NCI-H526 (cell line): Measurements from ENCODE around the gene ABHD5.

Experiments
- DNase-seq, 2 experiments: peaks; one replicate each; lab custom pipeline; 2025; lab: John Stamatoyannopoulos, UW

Gene ABHD5

GRCh38 chr3:43685921-43686320, 4.8 kb upstream of the ABHD5 start:
- DNase-seq = no peak

- no peak for DNase-seq
Observed at GRCh38 chr3:43686333-43686699, 4.4 kb upstream of the ABHD5 start.

- DNase-seq = no peak
Observed at GRCh38 chr3:43686700-43687498, 3.8 kb upstream of the ABHD5 start.

GRCh38 chr3:43687499-43687811, 3.3 kb upstream of the ABHD5 start:
- DNase-seq = no peak

- DNase-seq = no peak
Observed at GRCh38 chr3:43688245-43688650, 2.5 kb upstream of the ABHD5 start.

GRCh38 chr3:43689166-43689565, 1.6 kb upstream of the ABHD5 start:
- no peak for DNase-seq

GRCh38 chr3:43689766-43690399, 855 bp upstream of the ABHD5 start:
- peak in 1 of 2 experiments; percentile 19 for DNase-seq

GRCh38 chr3:43691120-43691995, 620 bp downstream of the ABHD5 start:
- peak; percentile 38 to 79 for DNase-seq

- no peak for DNase-seq
Observed at GRCh38 chr3:43692085-43692855, 1.5 kb downstream of the ABHD5 start.

GRCh38 chr3:43692971-43693370, 2.2 kb downstream of the ABHD5 start:
- DNase-seq = no peak

GRCh38 chr3:43693594-43693993, 2.9 kb downstream of the ABHD5 start:
- no peak for DNase-seq

- no peak for DNase-seq
Observed at GRCh38 chr3:43695443-43695842, 4.7 kb downstream of the ABHD5 start.

- no peak for DNase-seq
Observed at GRCh38 chr3:43695863-43696262, 5.1 kb downstream of the ABHD5 start.

- DNase-seq = no peak
Observed at GRCh38 chr3:43696441-43696840, 5.7 kb downstream of the ABHD5 start.

- no peak for DNase-seq
Observed at GRCh38 chr3:43696881-43697280, 6.1 kb downstream of the ABHD5 start.

- DNase-seq = peak in 1 of 2 experiments; percentile 0
Observed at GRCh38 chr3:43699864-43700263, 9.1 kb downstream of the ABHD5 start.

GRCh38 chr3:43704697-43705096, 14.0 kb downstream of the ABHD5 start:
- DNase-seq = no peak

GRCh38 chr3:43706342-43706741, 15.6 kb downstream of the ABHD5 start:
- no peak for DNase-seq

- no peak for DNase-seq
Observed at GRCh38 chr3:43707266-43707665, 16.5 kb downstream of the ABHD5 start.

GRCh38 chr3:43707998-43708397, 17.3 kb downstream of the ABHD5 start:
- no peak for DNase-seq

- no peak for DNase-seq
Observed at GRCh38 chr3:43709022-43709421, 18.3 kb downstream of the ABHD5 start.

GRCh38 chr3:43710607-43711006, 19.9 kb downstream of the ABHD5 start:
- DNase-seq = no peak
